ENCODE data around the gene MLLT3.

Gene MLLT3

GRCh38 chr9:20325008-20325407 lies 297.3 kb downstream of the MLLT3 start:
- DNase-seq = no peak

GRCh38 chr9:20322212-20322611 lies 300.1 kb downstream of the MLLT3 start:
- no peak for DNase-seq

- DNase-seq = no peak
Measured at GRCh38 chr9:20321423-20322082, 300.7 kb downstream of the MLLT3 start.

DNA sequence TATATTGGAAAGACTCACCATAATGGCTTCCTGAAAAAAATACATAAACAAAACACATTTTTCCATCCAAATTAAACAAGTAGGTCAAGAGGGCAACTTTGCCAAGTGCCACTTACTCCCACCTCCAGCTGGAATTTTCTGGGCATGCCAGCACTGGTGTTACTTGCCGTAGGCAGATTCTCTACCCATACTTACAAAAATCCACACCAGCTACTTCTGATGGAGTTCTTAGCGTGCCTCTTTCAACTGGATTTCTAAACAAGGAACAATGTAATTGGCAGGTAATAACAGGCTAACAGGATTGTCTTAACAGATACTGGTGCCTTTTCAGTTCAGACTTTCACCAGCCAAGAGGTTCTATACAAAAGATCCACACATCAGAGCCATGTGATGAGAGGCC lies 301.4 kb downstream of the MLLT3 start:
- no peak for DNase-seq

DNA sequence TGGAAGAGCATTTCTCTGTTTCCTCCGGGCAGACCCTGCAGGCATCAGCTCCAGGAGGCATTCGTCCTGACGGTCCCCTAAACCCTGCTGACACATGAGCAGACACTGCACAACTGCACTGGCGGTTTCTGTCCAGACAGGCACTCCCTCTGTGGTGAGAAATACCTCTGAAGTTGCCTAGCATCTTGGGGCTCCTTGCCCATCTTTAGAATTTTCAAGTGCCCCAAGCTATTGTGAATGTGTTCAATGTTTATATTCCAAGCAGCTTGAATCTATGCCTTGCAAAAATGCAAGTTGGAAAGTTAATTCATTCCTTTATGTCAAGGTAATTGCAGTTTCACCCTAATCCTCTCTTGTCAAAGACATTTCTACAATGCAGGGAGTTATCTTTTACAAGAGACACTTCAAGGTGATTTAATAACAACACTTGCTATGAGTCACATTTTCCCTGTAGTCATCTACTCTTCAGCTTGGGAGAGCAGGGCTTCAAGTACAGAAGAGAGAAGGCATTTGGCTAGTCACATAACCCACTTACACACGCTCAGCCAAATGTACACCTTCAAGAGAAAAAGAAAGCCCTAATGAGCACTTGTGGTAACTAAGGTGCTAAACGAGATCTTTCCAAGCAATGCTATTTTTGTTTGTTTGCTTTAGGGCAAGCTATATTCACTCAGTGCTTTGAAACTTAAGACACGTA lies 302.5 kb downstream of the MLLT3 start:
- no peak for DNase-seq

- no peak for DNase-seq
Measured at GRCh38 chr9:20319241-20319640, 303.1 kb downstream of the MLLT3 start.

DNA sequence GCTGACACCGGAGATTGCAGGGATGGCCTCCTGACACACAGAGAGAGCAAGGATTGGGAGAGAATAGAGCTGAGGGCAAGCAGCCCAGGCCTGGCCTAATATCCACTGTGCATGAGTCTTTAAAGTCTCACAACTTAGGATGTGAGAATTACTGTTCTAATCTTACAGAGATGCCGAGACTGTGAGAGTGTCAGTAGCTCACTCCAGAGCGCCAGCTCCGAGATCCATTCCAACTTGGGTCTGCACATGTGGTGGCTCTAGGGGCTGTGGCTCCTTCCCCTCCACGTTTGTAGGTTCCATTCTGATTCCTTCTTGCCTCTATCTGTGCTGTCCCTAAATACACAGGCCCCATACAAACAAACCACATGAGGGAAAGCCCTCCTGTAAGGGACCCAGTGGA lies 304.6 kb downstream of the MLLT3 start:
- no peak for DNase-seq

DNA sequence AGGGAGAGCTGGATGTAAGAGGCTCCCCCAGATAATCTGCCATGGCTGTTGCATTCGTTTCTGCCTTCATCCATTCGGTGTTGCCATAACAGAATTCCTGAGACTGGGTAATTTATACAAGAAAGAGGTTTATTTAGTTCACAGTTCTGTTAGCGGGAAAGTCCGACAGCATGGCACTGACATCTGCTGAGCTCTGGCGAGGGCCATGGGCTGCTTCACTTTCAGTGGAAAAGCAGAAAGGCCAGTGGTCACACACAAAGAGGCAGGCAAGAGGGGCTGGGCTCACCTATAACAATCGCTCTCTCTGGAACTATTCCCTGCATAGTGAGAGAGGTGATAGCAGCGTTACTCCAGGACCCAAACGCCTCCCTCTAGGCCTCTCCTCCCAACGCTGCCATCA lies 305.9 kb downstream of the MLLT3 start:
- no peak for DNase-seq

GRCh38 chr9:20315677-20316076 lies 306.6 kb downstream of the MLLT3 start:
- DNase-seq = no peak

GRCh38 chr9:20314981-20315380 lies 307.3 kb downstream of the MLLT3 start:
- no peak for DNase-seq

DNA sequence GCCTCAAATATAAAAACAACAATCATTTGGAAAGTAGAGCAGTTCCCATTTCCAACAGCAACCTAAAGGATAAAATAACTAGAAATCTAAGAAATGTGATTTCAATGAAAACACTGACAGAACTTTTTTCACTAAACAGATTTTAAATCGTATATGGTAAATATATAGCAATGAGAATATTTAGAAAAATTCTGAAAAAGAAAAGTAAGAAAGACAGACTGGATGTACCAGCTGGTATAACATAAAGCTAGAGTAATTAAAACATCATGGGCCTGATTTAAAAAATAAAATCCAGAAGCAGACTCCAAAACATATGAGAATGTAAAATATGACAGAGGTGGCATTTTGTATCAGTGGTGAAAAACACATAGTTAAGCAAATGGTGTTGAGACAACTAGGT lies 308.9 kb downstream of the MLLT3 start:
- no peak for DNase-seq

DNA sequence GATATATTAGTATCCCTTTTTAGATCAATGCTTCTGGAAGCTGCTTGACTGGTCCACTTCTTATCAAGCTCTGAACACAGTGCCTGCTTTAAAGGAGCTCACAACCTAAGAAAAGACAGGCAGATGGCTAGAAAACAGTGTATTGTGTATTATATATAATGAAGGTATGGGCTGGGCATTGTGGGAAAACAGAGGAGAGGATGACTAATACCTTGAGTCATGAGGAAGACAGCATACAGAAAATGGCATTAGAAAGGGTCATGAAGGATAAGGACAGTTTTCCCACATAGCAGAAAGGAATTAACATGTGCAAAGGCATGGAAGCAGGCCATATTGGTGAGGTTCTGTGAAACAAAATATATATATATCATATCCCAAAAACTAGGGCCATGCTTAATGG lies 309.6 kb downstream of the MLLT3 start:
- DNase-seq = no peak

GRCh38 chr9:20310024-20310423 lies 312.3 kb downstream of the MLLT3 start:
- no peak for DNase-seq

- no peak for DNase-seq
Measured at GRCh38 chr9:20309124-20309523, 313.2 kb downstream of the MLLT3 start.

DNA sequence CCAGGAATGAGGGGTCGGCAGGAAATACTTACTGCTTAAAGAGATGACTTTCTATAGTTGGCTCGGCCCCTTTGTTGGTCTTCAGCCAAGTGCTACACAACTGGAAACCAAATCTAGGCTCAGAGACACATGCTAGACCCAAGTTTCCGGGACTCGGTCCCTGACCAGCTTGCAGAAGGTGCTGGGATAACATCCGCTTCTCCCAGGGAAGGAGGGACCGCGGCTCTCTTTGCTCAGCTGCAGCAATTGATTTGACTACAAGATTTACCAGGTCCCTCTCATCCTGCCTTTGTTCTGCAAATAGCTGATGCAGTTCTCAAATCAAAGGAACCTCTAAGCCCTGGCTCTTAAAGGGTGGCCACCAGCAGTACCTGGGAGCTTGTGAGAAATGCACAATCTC lies 314.7 kb downstream of the MLLT3 start:
- no peak for DNase-seq

DNA sequence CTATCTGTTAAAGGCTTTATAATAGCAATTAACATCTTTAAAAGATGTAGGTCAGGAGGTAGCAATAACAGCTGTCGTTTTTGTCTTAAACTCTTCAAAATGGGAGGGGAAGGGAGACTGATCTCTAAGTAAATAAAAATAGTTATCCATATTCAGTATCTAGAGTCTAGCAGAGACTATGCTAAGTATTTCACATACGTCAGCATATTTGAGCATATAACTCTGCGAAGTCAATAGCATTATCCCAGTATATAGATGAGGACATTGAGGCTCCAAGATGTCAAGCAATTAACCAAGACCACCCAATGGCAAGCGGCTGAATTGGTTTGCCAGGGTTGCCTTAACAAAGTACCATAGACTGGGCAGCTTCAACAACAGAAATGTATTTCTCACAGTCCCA lies 316.8 kb downstream of the MLLT3 start:
- DNase-seq = no peak

GRCh38 chr9:20303996-20304395 lies 318.3 kb downstream of the MLLT3 start:
- no peak for DNase-seq

GRCh38 chr9:20303066-20303465 lies 319.2 kb downstream of the MLLT3 start:
- no peak for DNase-seq

DNA sequence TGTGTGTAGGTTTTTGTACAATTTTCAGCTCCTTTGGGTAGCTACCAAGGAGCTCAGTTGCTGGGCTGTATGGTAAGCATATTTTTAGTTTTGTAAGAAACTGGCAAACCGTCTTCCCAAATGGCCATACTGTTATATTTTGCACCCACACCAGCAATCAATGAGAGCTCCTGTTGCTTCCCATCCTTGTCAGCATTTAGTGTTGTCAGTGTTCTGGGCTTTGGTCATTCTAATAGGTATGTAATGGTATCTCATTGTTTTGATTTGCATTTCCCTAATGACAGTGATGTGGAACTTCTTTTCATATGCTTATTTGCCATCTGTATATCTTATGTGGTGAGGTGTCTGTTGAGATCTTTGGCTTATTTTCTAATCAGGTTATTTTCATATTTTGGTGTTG lies 320.1 kb downstream of the MLLT3 start:
- DNase-seq = no peak

GRCh38 chr9:20300430-20301115 lies 321.7 kb downstream of the MLLT3 start:
- DNase-seq = no peak

GRCh38 chr9:20297646-20298084 lies 324.6 kb downstream of the MLLT3 start:
- DNase-seq = no peak

DNA sequence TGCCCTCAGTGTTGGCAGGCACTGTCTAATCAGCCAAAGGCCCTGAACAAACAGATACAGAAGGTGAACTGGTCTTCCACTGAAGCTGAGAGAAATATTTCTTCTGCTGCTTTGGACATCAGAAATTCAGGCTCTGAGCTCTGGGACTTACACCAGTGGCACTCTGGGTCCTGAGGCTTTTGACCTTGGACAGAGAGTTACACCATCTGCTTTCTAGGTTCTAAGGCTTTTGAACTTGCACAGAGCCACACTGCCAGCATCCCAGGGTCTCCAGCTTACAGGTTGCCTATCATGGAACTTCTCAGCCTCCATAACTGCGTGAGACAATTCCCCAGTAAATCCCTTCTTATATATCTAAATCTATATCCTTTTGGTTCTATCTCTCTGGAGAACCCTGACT lies 326.7 kb downstream of the MLLT3 start:
- no peak for DNase-seq

GRCh38 chr9:20294046-20294750 lies 328.1 kb downstream of the MLLT3 start:
- DNase-seq = no peak

- DNase-seq = no peak
Measured at GRCh38 chr9:20292002-20292401, 330.3 kb downstream of the MLLT3 start.

Measured in 8988T (cell line).